HepG2 (cell line): ENCODE results near the gene C3orf52. TPM values are rescaled to one million over a fixed set of nuclear protein-coding genes. Genes with fewer than 3 reads are reported as not detected.
"Not testable (repeated sequence)": the region's sequence is repeated elsewhere in the genome, so short reads cannot be mapped to it uniquely, and the experiment has no call there.

Source experiments
- ATAC-seq: fragments of 200-7000 bp; cut with Tn5 transposase; 3 replicates; pipeline ENCODE4 v1.9.1; 2020; ENCODE audit warnings: mild to moderate bottlenecking, moderate library complexity
- BruUV-seq: library from RNA; stranded (reverse); fragments of 400-500 nt; replicated peaks from 2 replicates; lab custom pipeline; 2021; lab: Mats Ljungman, UMichigan
- CTCF ChIA-PET: fragments of 300-600 bp; formaldehyde crosslinking; extraction: SDS; loops from one replicate; lab custom pipeline; 2021; ENCODE audit warnings: low total read pairs, inconsistent platforms, low intra/inter-chr PET ratio; lab: Yijun Ruan, JAX
- POLR2A ChIA-PET: fragments of 350-600 bp; sonication (Branson Sonifier 250); formaldehyde crosslinking; loops from one replicate; lab custom pipeline; 2020; ENCODE audit warnings: antibody characterized with exemption, inconsistent platforms; lab: Yijun Ruan, JAX
- DNase-seq: peaks from one replicate; pipeline ENCODE4 v3.0.0-alpha.2; 2015; ENCODE audit warnings: low spot score
- FAIRE-seq: peaks from 3 replicates; lab custom pipeline; 2011; peaks lifted over from hg19 to GRCh38; lab: Jason Lieb, UNC
- H2AFZ ChIP-seq: one replicate; pipeline ENCODE4 v1.6.1; 2011; ENCODE audit warnings: low read length, inconsistent platforms
- H3K27ac ChIP-seq: fragments of 300-600 bp; 3 replicates; pipeline ENCODE4 v1.8.0; 2011; ENCODE audit warnings: mixed run types, mild to moderate bottlenecking, mixed read lengths, low read length, inconsistent platforms; ENCODE audit not compliant: insufficient read depth; ENCODE audit errors: extremely low read length
- H3K27me3 ChIP-seq, 2 experiments: fragments of 200-600 bp in 1 of 2; 2 replicates in 1 of 2; 3 replicates in 1 of 2; pipeline versions ENCODE4 v1.6.0 to v1.8.0; 2011; ENCODE audit warnings: low read length in 2 of 2, mild to moderate bottlenecking in 2 of 2, moderate library complexity in 2 of 2, inconsistent platforms in 1 of 2; ENCODE audit not compliant: insufficient read depth in 2 of 2, control insufficient read depth in 1 of 2
- H3K36me3 ChIP-seq, 2 experiments: fragments of 200-600 bp in 1 of 2; replicated peaks in 1 of 2; 2 replicates in 1 of 2; 3 replicates in 1 of 2; pipeline versions ENCODE4 v1.5.1 to v1.8.0; 2011; ENCODE audit warnings: low read length in 2 of 2, inconsistent platforms in 1 of 2; ENCODE audit not compliant: insufficient read depth in 2 of 2, control insufficient read depth in 1 of 2
- H3K4me1 ChIP-seq: 2 replicates; pipeline ENCODE4 v1.5.1; 2012; ENCODE audit warnings: low read length, inconsistent platforms; ENCODE audit not compliant: insufficient read depth
- H3K4me2 ChIP-seq: 2 replicates; pipeline ENCODE4 v1.6.0; 2011; ENCODE audit warnings: low read depth, low read length, inconsistent platforms
- H3K4me3 ChIP-seq, 3 experiments: fragments of 200-600 bp in 1 of 3; sonication (generic), shearing (Covaris generic) in 1 of 3; replicated peaks in 1 of 3; 2 replicates each; pipeline ENCODE4 v1.5.1; 2011 to 2016; ENCODE audit warnings: low read length in 3 of 3, inconsistent platforms in 2 of 3, low read depth in 2 of 3, mild to moderate bottlenecking in 2 of 3, control low read depth in 1 of 3, mixed read lengths in 1 of 3; ENCODE audit not compliant: insufficient read depth in 1 of 3
- H3K79me2 ChIP-seq: one replicate; pipeline ENCODE4 v1.6.1; 2011; ENCODE audit warnings: low read length, inconsistent platforms; ENCODE audit not compliant: insufficient read depth
- H3K9ac ChIP-seq: 2 replicates; pipeline ENCODE4 v1.6.0; 2011; ENCODE audit warnings: mild to moderate bottlenecking, low read depth, low read length, inconsistent platforms; ENCODE audit not compliant: insufficient read depth
- H3K9me3 ChIP-seq: 2 replicates; pipeline ENCODE4 v1.5.1; 2012; ENCODE audit warnings: mild to moderate bottlenecking, low read length
- H4K20me1 ChIP-seq: 2 replicates; pipeline ENCODE4 v1.6.0; 2011; ENCODE audit warnings: inconsistent platforms, mild to moderate bottlenecking, low read length, moderate library complexity; ENCODE audit not compliant: insufficient read depth
- FOXA1 ChIP-seq, 2 experiments: fragments of 450-650 bp in 1 of 2; sonication (generic) in 1 of 2; formaldehyde crosslinking in 1 of 2; IDR thresholded peaks; 2 replicates each; pipeline versions ENCODE4 v1.4.0 to v1.6.1; 2016 to 2020; ENCODE audit warnings: missing genetic modification reagents in 1 of 2
- FOXA3 ChIP-seq: IDR thresholded peaks from 2 replicates; pipeline ENCODE4 v1.6.1; 2016; ENCODE audit warnings: missing genetic modification reagents, missing compliant biosample characterization
- HOXA3 ChIP-seq: sonication (generic); formaldehyde crosslinking; IDR thresholded peaks from 2 replicates; pipeline ENCODE4 v1.5.0; 2020; ENCODE audit warnings: missing genetic modification reagents
- POGZ ChIP-seq: sonication (generic); formaldehyde crosslinking; IDR thresholded peaks from 2 replicates; pipeline ENCODE4 v1.4.0; 2020; ENCODE audit warnings: mild to moderate bottlenecking, missing genetic modification reagents
- RORA ChIP-seq: sonication (generic); formaldehyde crosslinking; IDR thresholded peaks from 2 replicates; pipeline ENCODE4 v1.5.0; 2020; ENCODE audit warnings: mild to moderate bottlenecking, missing genetic modification reagents, moderate library complexity
- SAP130 ChIP-seq: IDR thresholded peaks from 2 replicates; pipeline ENCODE4 v1.6.1; 2016; ENCODE audit warnings: low read depth
- SATB2 ChIP-seq: sonication (generic); formaldehyde crosslinking; IDR thresholded peaks from 2 replicates; pipeline ENCODE4 v1.5.0; 2020; ENCODE audit warnings: missing genetic modification reagents
- YY1 ChIP-seq: IDR thresholded peaks from 2 replicates; pipeline ENCODE4 v1.6.1; 2011; ENCODE audit warnings: low read length, low read depth, moderate library complexity, mild to moderate bottlenecking; ENCODE audit not compliant: insufficient read depth, insufficient replicate concordance
- ZC3H4 ChIP-seq: sonication (generic); formaldehyde crosslinking; IDR thresholded peaks from 2 replicates; pipeline ENCODE4 v1.4.0; 2020; ENCODE audit warnings: missing genetic modification reagents, borderline replicate concordance
- ZNF644 ChIP-seq: IDR thresholded peaks from 2 replicates; pipeline ENCODE4 v1.6.1; 2016; ENCODE audit warnings: low read depth
- whole genome bisulfite sequencing: methylation state at CpG from one replicate; pipeline ENCODE4 v1.1.6; 2017; ENCODE audit warnings: low lambda C conversion rate; 5-methylcytosine and 5-hydroxymethylcytosine counted together
- in situ Hi-C: cut with HindIII; loops from 2 replicates; pipeline ENCODE4 v1.10.0; 2017; ENCODE audit warnings: low pct_unique_long_range_greater_than_20kb; ENCODE audit not compliant: extremely low pct_ligation_motif_present
- intact Hi-C: fragments of 100-400 bp; cut with micrococcal nuclease; formaldehyde crosslinking; loops from one replicate; pipeline ENCODE4 v1.10.0; 2022; ENCODE audit not compliant: unreplicated experiment
- polyA plus RNA-seq, 8 experiments: library from polyadenylated mRNA; depleted of rRNA in 3 of 8; stranded (reverse) in 7 of 8; unstranded in 1 of 8; fragments of >200 nt; fragmentation: Illumina TruSeq in 4 of 8; extraction: Trizol in 4 of 8; gene quantifications; 2 replicates each; pipeline versions ENCODE4 v1.2.1 to v1.2.3, GENCODE V29; 2011 to 2016; ENCODE audit warnings: low read depth in 4 of 8, missing spikeins in 1 of 8, mixed read lengths in 1 of 8; ENCODE audit not compliant: insufficient read depth in 1 of 8
- total RNA-seq, 5 experiments: library from RNA; depleted of rRNA; stranded (reverse); fragments of >200 nt; fragmentation: Illumina TruSeq; extraction: Trizol; gene quantifications; 2 replicates each; pipeline ENCODE4 v1.2.3, GENCODE V29; 2016; ENCODE audit warnings: low read depth in 1 of 5
- TF ChIP-seq, protein P1 (sequence below): sonication (generic); formaldehyde crosslinking; IDR thresholded peaks from 2 replicates; pipeline ENCODE4 v1.4.0; 2020; ENCODE audit warnings: missing genetic modification reagents
- TF ChIP-seq, protein P2 (sequence below): IDR thresholded peaks from 2 replicates; pipeline ENCODE4 v1.4.0; 2020; ENCODE audit warnings: mild to moderate bottlenecking, missing genetic modification reagents
- TF ChIP-seq, protein P3 (sequence below): IDR thresholded peaks from 2 replicates; pipeline ENCODE4 v1.6.1; 2016; ENCODE audit warnings: low read depth, borderline replicate concordance

Gene C3orf52
- total and polyA plus RNA-seq, 2 of the 13 experiments (the other 11 are each of a cell fraction or from before 2014, with no cell fraction given): 0.79 to 1.2 TPM

DNA sequence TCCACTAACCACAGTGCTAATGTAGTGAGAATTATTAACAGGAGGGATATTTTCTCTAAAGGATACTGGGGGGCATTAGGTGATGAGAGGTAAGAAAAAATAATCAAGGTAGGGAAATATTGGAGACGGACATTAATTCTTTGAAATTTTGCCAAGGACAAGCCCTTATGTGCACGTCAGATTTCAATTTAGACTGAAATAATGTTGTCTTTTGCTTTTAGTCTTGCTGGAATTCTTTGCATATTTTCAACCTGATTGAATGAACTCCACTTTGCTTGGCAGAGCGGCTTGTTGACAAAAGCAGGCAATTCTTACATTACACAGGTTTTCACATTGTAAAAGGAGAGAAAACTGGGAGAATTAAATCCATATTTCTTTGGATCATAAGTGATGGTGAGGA lies 25.0 kb upstream of the C3orf52 start (continued):
- TF ChIP-seq, protein P1, sequence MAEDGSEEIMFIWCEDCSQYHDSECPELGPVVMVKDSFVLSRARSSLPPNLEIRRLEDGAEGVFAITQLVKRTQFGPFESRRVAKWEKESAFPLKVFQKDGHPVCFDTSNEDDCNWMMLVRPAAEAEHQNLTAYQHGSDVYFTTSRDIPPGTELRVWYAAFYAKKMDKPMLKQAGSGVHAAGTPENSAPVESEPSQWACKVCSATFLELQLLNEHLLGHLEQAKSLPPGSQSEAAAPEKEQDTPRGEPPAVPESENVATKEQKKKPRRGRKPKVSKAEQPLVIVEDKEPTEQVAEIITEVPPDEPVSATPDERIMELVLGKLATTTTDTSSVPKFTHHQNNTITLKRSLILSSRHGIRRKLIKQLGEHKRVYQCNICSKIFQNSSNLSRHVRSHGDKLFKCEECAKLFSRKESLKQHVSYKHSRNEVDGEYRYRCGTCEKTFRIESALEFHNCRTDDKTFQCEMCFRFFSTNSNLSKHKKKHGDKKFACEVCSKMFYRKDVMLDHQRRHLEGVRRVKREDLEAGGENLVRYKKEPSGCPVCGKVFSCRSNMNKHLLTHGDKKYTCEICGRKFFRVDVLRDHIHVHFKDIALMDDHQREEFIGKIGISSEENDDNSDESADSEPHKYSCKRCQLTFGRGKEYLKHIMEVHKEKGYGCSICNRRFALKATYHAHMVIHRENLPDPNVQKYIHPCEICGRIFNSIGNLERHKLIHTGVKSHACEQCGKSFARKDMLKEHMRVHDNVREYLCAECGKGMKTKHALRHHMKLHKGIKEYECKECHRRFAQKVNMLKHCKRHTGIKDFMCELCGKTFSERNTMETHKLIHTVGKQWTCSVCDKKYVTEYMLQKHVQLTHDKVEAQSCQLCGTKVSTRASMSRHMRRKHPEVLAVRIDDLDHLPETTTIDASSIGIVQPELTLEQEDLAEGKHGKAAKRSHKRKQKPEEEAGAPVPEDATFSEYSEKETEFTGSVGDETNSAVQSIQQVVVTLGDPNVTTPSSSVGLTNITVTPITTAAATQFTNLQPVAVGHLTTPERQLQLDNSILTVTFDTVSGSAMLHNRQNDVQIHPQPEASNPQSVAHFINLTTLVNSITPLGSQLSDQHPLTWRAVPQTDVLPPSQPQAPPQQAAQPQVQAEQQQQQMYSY (CRISPR knock-in tag): no peak
- TF ChIP-seq ZC3H4 (CRISPR knock-in tag) (no peak), RORA (no peak), SATB2 (CRISPR knock-in tag) (no peak)

DNA sequence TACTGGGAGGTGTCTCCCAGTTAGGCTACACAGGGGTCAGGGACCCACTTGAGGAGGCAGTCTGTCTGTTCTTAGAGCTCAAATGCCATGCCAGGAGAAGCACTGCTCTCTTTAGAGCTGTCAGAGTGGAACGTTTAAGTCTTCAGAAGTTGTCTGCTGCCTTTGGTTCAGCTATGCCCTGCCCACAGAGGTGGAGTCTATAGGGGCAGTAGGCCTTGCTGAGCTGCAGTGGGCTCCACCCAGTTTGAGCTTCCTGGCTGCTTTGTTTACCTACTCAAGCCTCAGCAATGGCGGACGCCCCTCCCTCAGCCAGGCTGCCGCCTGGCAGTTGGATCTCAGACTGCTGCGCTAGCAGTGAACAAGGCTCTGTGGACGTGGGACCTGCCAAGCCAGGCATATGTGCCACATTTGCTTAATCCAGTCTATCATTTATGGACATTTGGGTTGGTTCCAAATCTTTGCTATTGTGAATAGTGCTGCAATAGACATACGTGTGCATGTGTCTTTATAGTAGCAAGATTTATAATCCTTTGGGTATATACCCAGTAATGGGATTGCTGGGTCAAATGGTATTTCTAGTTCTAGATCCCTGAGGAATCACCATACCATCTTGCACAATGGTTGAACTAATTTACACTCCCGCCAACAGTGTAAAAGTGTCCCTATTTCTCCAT lies 13.7 kb upstream of the C3orf52 start:
- in situ Hi-C loops; H3K9ac ChIP-seq; BruUV-seq; FAIRE-seq; H3K27me3 ChIP-seq; H3K9me3 ChIP-seq; H3K79me2 ChIP-seq; H4K20me1 ChIP-seq; DNase-seq; H3K27ac ChIP-seq; H2AFZ ChIP-seq; intact Hi-C loops; H3K36me3 ChIP-seq; CTCF ChIA-PET; TF ChIP-seq FOXA1 (IDR thresholded peaks at IDR 0.05): not testable (repeated sequence)
- TF ChIP-seq YY1 (peak; percentile 58), ZNF644 (CRISPR knock-in tag) (peak; percentile 57; the same call in 1 of the 2 replicates), HOXA3 (CRISPR knock-in tag) (peak; percentile 38; the same call in 1 of the 2 replicates), FOXA1 (CRISPR knock-in tag; IDR thresholded peaks at IDR 0.05) (peak; percentile 73), FOXA3 (CRISPR knock-in tag) (peak; percentile 41; the same call in 1 of the 2 replicates), SAP130 (CRISPR knock-in tag) (peak; percentile 36; the same call in 1 of the 2 replicates), POGZ (CRISPR knock-in tag) (0 out of 2 replicates have a peak, but pooled peaks have one; percentile 22)
- TF ChIP-seq, protein P2, sequence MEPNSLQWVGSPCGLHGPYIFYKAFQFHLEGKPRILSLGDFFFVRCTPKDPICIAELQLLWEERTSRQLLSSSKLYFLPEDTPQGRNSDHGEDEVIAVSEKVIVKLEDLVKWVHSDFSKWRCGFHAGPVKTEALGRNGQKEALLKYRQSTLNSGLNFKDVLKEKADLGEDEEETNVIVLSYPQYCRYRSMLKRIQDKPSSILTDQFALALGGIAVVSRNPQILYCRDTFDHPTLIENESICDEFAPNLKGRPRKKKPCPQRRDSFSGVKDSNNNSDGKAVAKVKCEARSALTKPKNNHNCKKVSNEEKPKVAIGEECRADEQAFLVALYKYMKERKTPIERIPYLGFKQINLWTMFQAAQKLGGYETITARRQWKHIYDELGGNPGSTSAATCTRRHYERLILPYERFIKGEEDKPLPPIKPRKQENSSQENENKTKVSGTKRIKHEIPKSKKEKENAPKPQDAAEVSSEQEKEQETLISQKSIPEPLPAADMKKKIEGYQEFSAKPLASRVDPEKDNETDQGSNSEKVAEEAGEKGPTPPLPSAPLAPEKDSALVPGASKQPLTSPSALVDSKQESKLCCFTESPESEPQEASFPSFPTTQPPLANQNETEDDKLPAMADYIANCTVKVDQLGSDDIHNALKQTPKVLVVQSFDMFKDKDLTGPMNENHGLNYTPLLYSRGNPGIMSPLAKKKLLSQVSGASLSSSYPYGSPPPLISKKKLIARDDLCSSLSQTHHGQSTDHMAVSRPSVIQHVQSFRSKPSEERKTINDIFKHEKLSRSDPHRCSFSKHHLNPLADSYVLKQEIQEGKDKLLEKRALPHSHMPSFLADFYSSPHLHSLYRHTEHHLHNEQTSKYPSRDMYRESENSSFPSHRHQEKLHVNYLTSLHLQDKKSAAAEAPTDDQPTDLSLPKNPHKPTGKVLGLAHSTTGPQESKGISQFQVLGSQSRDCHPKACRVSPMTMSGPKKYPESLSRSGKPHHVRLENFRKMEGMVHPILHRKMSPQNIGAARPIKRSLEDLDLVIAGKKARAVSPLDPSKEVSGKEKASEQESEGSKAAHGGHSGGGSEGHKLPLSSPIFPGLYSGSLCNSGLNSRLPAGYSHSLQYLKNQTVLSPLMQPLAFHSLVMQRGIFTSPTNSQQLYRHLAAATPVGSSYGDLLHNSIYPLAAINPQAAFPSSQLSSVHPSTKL: peak; percentile 40; the same call in 1 of the 2 replicates
- TF ChIP-seq, protein P3, sequence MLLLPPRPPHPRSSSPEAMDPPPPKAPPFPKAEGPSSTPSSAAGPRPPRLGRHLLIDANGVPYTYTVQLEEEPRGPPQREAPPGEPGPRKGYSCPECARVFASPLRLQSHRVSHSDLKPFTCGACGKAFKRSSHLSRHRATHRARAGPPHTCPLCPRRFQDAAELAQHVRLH (CRISPR knock-in tag): peak; percentile 48; the same call in 1 of the 2 replicates
- Histone ChIP-seq H3K4me3 (0 out of 6 replicates have a peak overlapping the region, but pooled peaks of 1 of the 3 experiments have one; percentile 18), H3K4me2 (peak overlapping the region; percentile 32; the same call in 1 of the 2 replicates), H3K4me1 (peaks cover 18% of the 10 kb centered on the region)
- ATAC-seq: peak; percentile 20; the same call in 1 of the 3 replicates
- WGBS: 57% methylated on average over 3 of the region's 8 CpGs
- POLR2A ChIA-PET: interaction anchor here (1.1 to 1.5 kb wide), 2 partner anchors 12 to 94 kb away, joined by 3 to 5 read pairs; partner anchors contain the start of gene ABHD10
